ENCODE measurements around the gene OVCH1. TPM values are rescaled to one million over a fixed set of nuclear protein-coding genes. Genes with fewer than 3 reads are reported as not detected.

OVCH1 gene
- total RNA-seq, 1 experiment from 2014 or later, result not detected

DNA sequence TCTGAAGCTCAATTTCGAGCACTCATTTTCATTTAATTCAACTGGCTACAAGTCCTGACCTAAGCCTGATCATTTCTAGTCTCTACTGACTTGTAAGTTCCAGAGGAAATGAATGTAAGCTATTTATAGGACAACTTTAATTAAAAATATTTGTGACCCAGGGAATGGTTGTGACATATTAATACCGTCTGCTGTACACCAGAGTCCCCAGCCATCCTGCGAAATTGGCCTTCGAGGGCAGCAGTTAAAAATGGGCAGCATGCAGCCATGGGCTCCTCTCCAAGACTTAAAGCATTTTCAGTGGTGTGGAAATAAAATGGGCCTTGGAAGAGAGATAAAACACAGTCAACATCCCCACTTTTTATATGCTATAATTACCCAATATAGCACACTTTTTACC lies 30.7 kb upstream of the OVCH1 start:
- no peaks in the 10 kb centered on the region; a peak in 1 of 7 replicates for H3K36me3 Mint-ChIP-seq (ENCODE audit: insufficient read depth in 1 of 3, low read depth in 3 of 3)
- H3K27me3 ChIP-seq (ENCODE audit: insufficient read depth, low read length), result no peaks in the 10 kb centered on the region
- H4K20me1 ChIP-seq (ENCODE audit: control insufficient read depth, insufficient read depth, insufficient read length), result no peaks in the 10 kb centered on the region
- WGBS (ENCODE audit: extremely low coverage, insufficient read length, low lambda C conversion rate), result no CpG with 5 or more reads among the region's 4 CpGs
- H3K4me3 Mint-ChIP-seq, result no peak overlapping the region
- TF ChIP-seq, protein P1, sequence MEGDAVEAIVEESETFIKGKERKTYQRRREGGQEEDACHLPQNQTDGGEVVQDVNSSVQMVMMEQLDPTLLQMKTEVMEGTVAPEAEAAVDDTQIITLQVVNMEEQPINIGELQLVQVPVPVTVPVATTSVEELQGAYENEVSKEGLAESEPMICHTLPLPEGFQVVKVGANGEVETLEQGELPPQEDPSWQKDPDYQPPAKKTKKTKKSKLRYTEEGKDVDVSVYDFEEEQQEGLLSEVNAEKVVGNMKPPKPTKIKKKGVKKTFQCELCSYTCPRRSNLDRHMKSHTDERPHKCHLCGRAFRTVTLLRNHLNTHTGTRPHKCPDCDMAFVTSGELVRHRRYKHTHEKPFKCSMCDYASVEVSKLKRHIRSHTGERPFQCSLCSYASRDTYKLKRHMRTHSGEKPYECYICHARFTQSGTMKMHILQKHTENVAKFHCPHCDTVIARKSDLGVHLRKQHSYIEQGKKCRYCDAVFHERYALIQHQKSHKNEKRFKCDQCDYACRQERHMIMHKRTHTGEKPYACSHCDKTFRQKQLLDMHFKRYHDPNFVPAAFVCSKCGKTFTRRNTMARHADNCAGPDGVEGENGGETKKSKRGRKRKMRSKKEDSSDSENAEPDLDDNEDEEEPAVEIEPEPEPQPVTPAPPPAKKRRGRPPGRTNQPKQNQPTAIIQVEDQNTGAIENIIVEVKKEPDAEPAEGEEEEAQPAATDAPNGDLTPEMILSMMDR (conservative IDR thresholded peaks at IDR 0.05), result no peak
- H3K14ac ChIP-seq (ENCODE audit: insufficient read depth, low read length), result no peak overlapping the region
- no peaks in the 10 kb centered on the region for H3K4me1 Mint-ChIP-seq
- no peak overlapping the region for H2AFZ ChIP-seq (ENCODE audit: low read length)
- H4K5ac ChIP-seq (ENCODE audit: insufficient read length, low read depth, low read length), result no peak overlapping the region
- H3K23ac ChIP-seq (ENCODE audit: insufficient read length, low read depth, low read length), result no peak overlapping the region
- H3T11ph ChIP-seq (ENCODE audit: low read length), result no peak overlapping the region
- no peaks in the 10 kb centered on the region for H3K79me1 ChIP-seq (ENCODE audit: insufficient read depth, low read depth, low read length, poor library complexity, severe bottlenecking)
- no peaks in the 10 kb centered on the region for H3K27me3 Mint-ChIP-seq (ENCODE audit: low read depth)
- no peak overlapping the region for H3K4ac ChIP-seq (ENCODE audit: low read depth, low read length)
- no peak overlapping the region for H3K27ac ChIP-seq (ENCODE audit: insufficient read length, low read depth, low read length)
- no peak overlapping the region for H2AK5ac ChIP-seq (ENCODE audit: insufficient read length, low read length)
- no peak for DNase-seq
- H3K18ac ChIP-seq (ENCODE audit: insufficient read length, low read depth, low read length), result no peak overlapping the region
- H3K9me3 ChIP-seq (ENCODE audit: control insufficient read depth, low read depth, low read length), result no peaks in the 10 kb centered on the region
- H3K79me2 ChIP-seq (ENCODE audit: insufficient read depth, low read length), result no peaks in the 10 kb centered on the region
- H3K23me2 ChIP-seq (ENCODE audit: insufficient read length, low read depth, low read length, poor library complexity, severe bottlenecking), result no peaks in the 10 kb centered on the region
- no peak overlapping the region for H4K91ac ChIP-seq (ENCODE audit: insufficient read length, low read depth, low read length)
- H2BK12ac ChIP-seq (ENCODE audit: insufficient read length, low read depth, low read length), result no peak overlapping the region
- no peak overlapping the region for H2BK20ac ChIP-seq (ENCODE audit: low read depth, low read length, poor library complexity, severe bottlenecking)
- no peaks in the 10 kb centered on the region for H3K4me1 ChIP-seq (ENCODE audit: insufficient read depth, low read length)
- no peak overlapping the region for H2BK120ac ChIP-seq (ENCODE audit: low read depth, low read length, poor library complexity, severe bottlenecking)
- no peak overlapping the region for H4K8ac ChIP-seq (replicated peaks; ENCODE audit: insufficient read length, low read depth, low read length)
- no peak overlapping the region for H3K9ac ChIP-seq (ENCODE audit: extremely low read depth, insufficient read length, low read length)
- no peaks in the 10 kb centered on the region for H3K9me3 Mint-ChIP-seq
- H3K56ac ChIP-seq (ENCODE audit: insufficient read length, low read depth, low read length), result no peak overlapping the region
- no peak overlapping the region for H2BK5ac ChIP-seq (ENCODE audit: insufficient read length, low read length)
- H3K27ac Mint-ChIP-seq, result no peak overlapping the region
- no peak overlapping the region for H2BK15ac ChIP-seq (ENCODE audit: low read depth, low read length)
- H3K4me2 ChIP-seq (ENCODE audit: insufficient read depth, insufficient read length, low read length), result no peak overlapping the region
